Esophagus muscularis mucosa (tissue), 4 donors: Measurements from ENCODE around the gene DDX3X. TPM values are rescaled to one million over a fixed set of nuclear protein-coding genes. Genes with fewer than 3 reads are reported as not detected.

Experiments used
- DNase-seq: peaks from one replicate; pipeline ENCODE4 v3.0.0-alpha.2; 2017; ENCODE audit errors: extremely low spot score
- H3K27ac ChIP-seq, 4 donors: fragments of 200-600 bp; sonication (generic); replicated peaks in 1 of 4; 1 replicate in 3 of 4; 2 replicates in 1 of 4; pipeline ENCODE4 v1.5.1; 2016 to 2019; ENCODE audit warnings: mild to moderate bottlenecking in 1 of 4
- H3K27me3 ChIP-seq, 4 donors: fragments of 200-600 bp; sonication (generic); one replicate each; pipeline versions ENCODE4 v1.5.1 to v1.6.0; 2016 to 2019
- H3K36me3 ChIP-seq, 4 donors: fragments of 200-600 bp; sonication (generic); one replicate each; pipeline ENCODE4 v1.5.1; 2016 to 2019
- H3K4me1 ChIP-seq, 4 donors: fragments of 200-600 bp; sonication (generic); one replicate each; pipeline ENCODE4 v1.5.1; 2016 to 2019
- H3K4me3 ChIP-seq, 4 donors: fragments of 200-600 bp; sonication (generic); 1 replicate in 2 of 4; 2 replicates in 2 of 4; pipeline ENCODE4 v1.5.1; 2016 to 2019; ENCODE audit warnings: mild to moderate bottlenecking in 4 of 4, moderate library complexity in 1 of 4
- H3K9me3 ChIP-seq, 4 donors: fragments of 200-600 bp; sonication (generic); 1 replicate in 3 of 4; 2 replicates in 1 of 4; pipeline ENCODE4 v1.5.1; 2016 to 2019
- CTCF ChIP-seq, 3 experiments: fragments of 200-600 bp in 2 of 3; fragments of 450-650 bp in 1 of 3; sonication (generic) in 2 of 3; IDR thresholded peaks; one replicate each; pipeline ENCODE4 v1.5.1; 2017 to 2019; ENCODE audit warnings: antibody characterized with exemption in 3 of 3, mild to moderate bottlenecking in 2 of 3, moderate library complexity in 1 of 3
- EP300 ChIP-seq: sonication (generic); formaldehyde crosslinking; IDR thresholded peaks from one replicate; pipeline ENCODE4 v1.6.1; 2017; ENCODE audit warnings: antibody characterized with exemption
- POLR2A ChIP-seq: fragments of 450-650 bp; IDR thresholded peaks from one replicate; pipeline ENCODE4 v1.6.1; 2017; ENCODE audit warnings: antibody characterized with exemption, moderate library complexity, mild to moderate bottlenecking, low read depth
- POLR2AphosphoS5 ChIP-seq, 2 donors: sonication (generic); formaldehyde crosslinking; IDR thresholded peaks; one replicate each; pipeline ENCODE4 v1.6.1; 2017; ENCODE audit warnings: antibody characterized with exemption in 2 of 2
- WGBS: methylation state at CpG from one replicate; pipeline ENCODE4 v1.1.5; 2018; 5-methylcytosine and 5-hydroxymethylcytosine counted together
- intact Hi-C: fragments of 100-400 bp; cut with DNase I; formaldehyde crosslinking; loops from one replicate; pipeline ENCODE4 v1.15.1; 2023
- total RNA-seq, 4 donors: library from RNA; depleted of rRNA; stranded (reverse); fragments of >200 nt; gene quantifications; one replicate each; pipeline versions ENCODE4 v1.1.0 to v1.2.1, GENCODE V29; 2016

The DDX3X gene
- total RNA-seq, 4 donors from 2014 or later: 169 to 282 (median 253) TPM

GRCh38 chrX:41373989-41374606 lies 40.1 kb downstream of the DDX3X start:
- no peak for TF ChIP-seq CTCF (IDR thresholded peaks at IDR 0.05)
- no peak for TF ChIP-seq POLR2AphosphoS5 (IDR thresholded peaks at IDR 0.05)
- no peak for TF ChIP-seq POLR2A
- no peak for TF ChIP-seq EP300
- Histone ChIP-seq H3K4me3 (no peak overlapping the region), H3K4me1 (no peaks in the 10 kb centered on the region), H3K9me3 (peaks cover 0 to 4% (median 0%) of the 10 kb centered on the region in 4 donors), H3K36me3 (no peaks in the 10 kb centered on the region), H3K27ac (no peak overlapping the region), H3K27me3 (no peaks in the 10 kb centered on the region)
- intact Hi-C loops: no loop called here
- 91% methylated on average over 3 of the region's 5 CpGs for WGBS
- no peak for DNase-seq

- Histone ChIP-seq H3K27ac (no peak overlapping the region), H3K27me3 (no peaks in the 10 kb centered on the region), H3K4me3 (no peak overlapping the region), H3K36me3 (no peaks in the 10 kb centered on the region), H3K9me3 (no peaks in the 10 kb centered on the region), H3K4me1 (no peaks in the 10 kb centered on the region)
- DNase-seq: no peak
- 79% methylated on average over 7 of the region's 8 CpGs for WGBS
- no peak for TF ChIP-seq POLR2A
- no peak for TF ChIP-seq CTCF (IDR thresholded peaks at IDR 0.05)
- no peak for TF ChIP-seq POLR2AphosphoS5 (IDR thresholded peaks at IDR 0.05)
- TF ChIP-seq EP300: no peak
- intact Hi-C loops: no loop called here
Observed at GRCh38 chrX:41377624-41378023, 43.7 kb downstream of the DDX3X start.

GRCh38 chrX:41381685-41382084 lies 47.7 kb downstream of the DDX3X start:
- no peak for DNase-seq
- H3K36me3 ChIP-seq: no peaks in the 10 kb centered on the region
- no peaks in the 10 kb centered on the region for H3K4me1 ChIP-seq
- no peak overlapping the region for H3K27ac ChIP-seq
- H3K9me3 ChIP-seq: no peaks in the 10 kb centered on the region
- peaks cover 0 to 4% (median 0%) of the 10 kb centered on the region in 4 donors for H3K27me3 ChIP-seq
- WGBS: 49% methylated on average over 5 of the region's 5 CpGs
- intact Hi-C loops: no loop called here
- no peak overlapping the region for H3K4me3 ChIP-seq
- no peak for TF ChIP-seq CTCF (IDR thresholded peaks at IDR 0.05)
- TF ChIP-seq POLR2AphosphoS5 (IDR thresholded peaks at IDR 0.05): peak; percentile 11 to 20

GRCh38 chrX:41382714-41383645 lies 49.0 kb downstream of the DDX3X start:
- WGBS: 69% methylated on average over 10 of the region's 10 CpGs
- no peaks in the 10 kb centered on the region for H3K36me3 ChIP-seq
- peaks cover 0 to 4% (median 0%) of the 10 kb centered on the region in 4 donors for H3K27me3 ChIP-seq
- no peak for DNase-seq
- H3K9me3 ChIP-seq: no peaks in the 10 kb centered on the region
- H3K27ac ChIP-seq: no peak overlapping the region
- intact Hi-C loops: no loop called here
- no peak for TF ChIP-seq POLR2A
- no peak for TF ChIP-seq POLR2AphosphoS5 (IDR thresholded peaks at IDR 0.05)
- TF ChIP-seq CTCF (IDR thresholded peaks at IDR 0.05): no peak
- TF ChIP-seq EP300: no peak
- H3K4me1 ChIP-seq: no peaks in the 10 kb centered on the region
- no peak overlapping the region for H3K4me3 ChIP-seq
